HG03575 (cell line): ENCODE measurements around the gene TRIML1.

ENCODE experiments used
- ATAC-seq: cut with Tn5 transposase; IDR thresholded peaks from one replicate; pipeline ENCODE4 v1.9.1; 2021; ENCODE audit not compliant: unreplicated experiment, insufficient number of reproducible peaks, low FRiP score; ENCODE audit errors: extremely low read depth

TRIML1 gene

GRCh38 chr4:188139141-188139540 is at the start of gene TRIML1:
TSS of gene TRIML1 (plus strand) at chr4:188139441. CDS start at chr4:188139559, 118 bp downstream.
- ATAC-seq, result no peak

GRCh38 chr4:188092824-188093223 is 46.4 kb upstream of the TRIML1 start:
- ATAC-seq, result no peak

- ATAC-seq, result no peak
Measured at GRCh38 chr4:188106454-188106853, 32.8 kb upstream of the TRIML1 start.

GRCh38 chr4:188107931-188108843 is 31.1 kb upstream of the TRIML1 start:
- ATAC-seq, result no peak

GRCh38 chr4:188109157-188109755 is 30.0 kb upstream of the TRIML1 start, which contains the start of gene TRIML2:
TSS of gene TRIML2 (minus strand) at chr4:188109603. CDS start at chr4:188105368, 4,235 bp downstream.
- no peak for ATAC-seq

- no peak for ATAC-seq
Measured at GRCh38 chr4:188110036-188110435, 29.2 kb upstream of the TRIML1 start.

- no peak for ATAC-seq
Measured at GRCh38 chr4:188110741-188111471, 28.3 kb upstream of the TRIML1 start.

- no peak for ATAC-seq
Measured at GRCh38 chr4:188111955-188112354, 27.3 kb upstream of the TRIML1 start.

- ATAC-seq, result no peak
Measured at GRCh38 chr4:188113156-188113555, 26.1 kb upstream of the TRIML1 start.

GRCh38 chr4:188117631-188118324 is 21.5 kb upstream of the TRIML1 start:
- ATAC-seq, result no peak

- no peak for ATAC-seq
Measured at GRCh38 chr4:188121530-188121929, 17.7 kb upstream of the TRIML1 start.

- ATAC-seq, result no peak
Measured at GRCh38 chr4:188127214-188127874, 11.9 kb upstream of the TRIML1 start.

GRCh38 chr4:188130355-188130754 is 8.9 kb upstream of the TRIML1 start:
- ATAC-seq, result no peak

- no peak for ATAC-seq
Measured at GRCh38 chr4:188132232-188132631, 7.0 kb upstream of the TRIML1 start.

GRCh38 chr4:188138227-188138626 is 1.0 kb upstream of the TRIML1 start:
- ATAC-seq, result no peak

- no peak for ATAC-seq
Measured at GRCh38 chr4:188139671-188140070, 430 bp downstream of the TRIML1 start.

- ATAC-seq, result no peak
Measured at GRCh38 chr4:188143731-188144130, 4.5 kb downstream of the TRIML1 start.

GRCh38 chr4:188145601-188146000 is 6.4 kb downstream of the TRIML1 start:
- ATAC-seq, result no peak

- no peak for ATAC-seq
Measured at GRCh38 chr4:188146618-188147017, 7.4 kb downstream of the TRIML1 start.
